ENCODE data around the gene OVAAL.

OVAAL gene

GRCh38 chr1:180611016-180611930, 52.5 kb downstream of the OVAAL start:
- no peak overlapping the region for H2BK5ac ChIP-seq (ENCODE audit: low read depth, low read length, poor library complexity)
- H3K36me3 ChIP-seq (ENCODE audit: control insufficient read depth in 1 of 2, insufficient read depth in 2 of 2, low read length in 2 of 2): no peaks in the 10 kb centered on the region
- no peak overlapping the region for H2AK5ac ChIP-seq (ENCODE audit: low read length)
- no peak overlapping the region for H3K4ac ChIP-seq (ENCODE audit: low read depth, low read length)
- no peak overlapping the region for H2BK12ac ChIP-seq (ENCODE audit: low read length)
- H2AFZ ChIP-seq (ENCODE audit: insufficient read depth, low read length, poor library complexity): no peak overlapping the region
- H3K27me3 ChIP-seq (ENCODE audit: insufficient read depth, low read length): no peaks in the 10 kb centered on the region
- no peaks in the 10 kb centered on the region for H3K79me2 ChIP-seq (ENCODE audit: control insufficient read depth, insufficient read depth, low read length, poor library complexity)
- no peak overlapping the region for H3K27ac ChIP-seq (ENCODE audit: low read depth, low read length)
- H3K79me1 ChIP-seq (ENCODE audit: low read length): no peaks in the 10 kb centered on the region
- no peak overlapping the region for H3K18ac ChIP-seq (ENCODE audit: low read length)
- no peak overlapping the region for H3K4me2 ChIP-seq (ENCODE audit: low read length)
- peaks cover 0 to 7% of the 10 kb centered on the region in 2 experiments for H3K4me1 ChIP-seq (ENCODE audit: control insufficient read depth in 1 of 2, insufficient read depth in 2 of 2, low read length in 2 of 2)
- WGBS (ENCODE audit: extremely low coverage, insufficient coverage, insufficient read length): no CpG with 5 or more reads among the region's 9 CpGs
- no peak overlapping the region for H2BK120ac ChIP-seq (ENCODE audit: insufficient read depth, low read length, poor library complexity)
- H4K91ac ChIP-seq (ENCODE audit: low read depth, low read length): no peak overlapping the region
- no peak overlapping the region for H3K9ac ChIP-seq (ENCODE audit: low read length)
- H3K14ac ChIP-seq (ENCODE audit: low read length): no peak overlapping the region
- no peaks in the 10 kb centered on the region for H3K9me3 ChIP-seq (ENCODE audit: insufficient read depth, low read depth, low read length)
- H4K12ac ChIP-seq (ENCODE audit: low read depth, low read length): no peak overlapping the region
- H3K4me3 ChIP-seq (ENCODE audit: low read depth, low read length): no peak overlapping the region
- DNase-seq: peak in 1 of 2 donors; percentile 51
- no peak overlapping the region for H4K8ac ChIP-seq (ENCODE audit: low read depth, low read length)
- H3K23ac ChIP-seq (ENCODE audit: low read length): no peak overlapping the region

- H3K36me3 ChIP-seq (ENCODE audit: control insufficient read depth in 1 of 2, insufficient read depth in 2 of 2, low read length in 2 of 2): no peaks in the 10 kb centered on the region
- no peak overlapping the region for H2BK5ac ChIP-seq (ENCODE audit: low read depth, low read length, poor library complexity)
- no peak overlapping the region for H2BK12ac ChIP-seq (ENCODE audit: low read length)
- no peaks in the 10 kb centered on the region for H3K9me3 ChIP-seq (ENCODE audit: insufficient read depth, low read depth, low read length)
- H3K79me2 ChIP-seq (ENCODE audit: control insufficient read depth, insufficient read depth, low read length, poor library complexity): no peaks in the 10 kb centered on the region
- DNase-seq: no peak
- H3K79me1 ChIP-seq (ENCODE audit: low read length): no peaks in the 10 kb centered on the region
- H3K23ac ChIP-seq (ENCODE audit: low read length): no peak overlapping the region
- H3K18ac ChIP-seq (ENCODE audit: low read length): no peak overlapping the region
- H3K4me2 ChIP-seq (ENCODE audit: low read length): no peak overlapping the region
- H3K4me3 ChIP-seq (ENCODE audit: low read depth, low read length): no peak overlapping the region
- no peak overlapping the region for H3K14ac ChIP-seq (ENCODE audit: low read length)
- no peak overlapping the region for H4K91ac ChIP-seq (ENCODE audit: low read depth, low read length)
- no peak overlapping the region for H2BK120ac ChIP-seq (ENCODE audit: insufficient read depth, low read length, poor library complexity)
- no peak overlapping the region for H2AFZ ChIP-seq (ENCODE audit: insufficient read depth, low read length, poor library complexity)
- no peak overlapping the region for H3K4ac ChIP-seq (ENCODE audit: low read depth, low read length)
- H3K4me1 ChIP-seq (ENCODE audit: control insufficient read depth in 1 of 2, insufficient read depth in 2 of 2, low read length in 2 of 2): peaks cover 0 to 7% of the 10 kb centered on the region in 2 experiments
- no CpG with 5 or more reads among the region's 1 CpG for WGBS (ENCODE audit: extremely low coverage, insufficient coverage, insufficient read length)
- no peak overlapping the region for H4K8ac ChIP-seq (ENCODE audit: low read depth, low read length)
- H3K9ac ChIP-seq (ENCODE audit: low read length): no peak overlapping the region
- no peak overlapping the region for H4K12ac ChIP-seq (ENCODE audit: low read depth, low read length)
- no peak overlapping the region for H2AK5ac ChIP-seq (ENCODE audit: low read length)
- no peak overlapping the region for H3K27ac ChIP-seq (ENCODE audit: low read depth, low read length)
- H3K27me3 ChIP-seq (ENCODE audit: insufficient read depth, low read length): no peaks in the 10 kb centered on the region
These were observed 53.9 kb downstream of the OVAAL start for GRCh38 chr1:180612632-180613031.

- H3K23ac ChIP-seq (ENCODE audit: low read length): no peak overlapping the region
- H3K9ac ChIP-seq (ENCODE audit: low read length): no peak overlapping the region
- no peak for DNase-seq
- no peak overlapping the region for H4K12ac ChIP-seq (ENCODE audit: low read depth, low read length)
- H3K18ac ChIP-seq (ENCODE audit: low read length): no peak overlapping the region
- H3K4me1 ChIP-seq (ENCODE audit: control insufficient read depth in 1 of 2, insufficient read depth in 2 of 2, low read length in 2 of 2): peaks cover 0 to 7% of the 10 kb centered on the region in 2 experiments
- no peak overlapping the region for H3K14ac ChIP-seq (ENCODE audit: low read length)
- H3K4ac ChIP-seq (ENCODE audit: low read depth, low read length): no peak overlapping the region
- H2AK5ac ChIP-seq (ENCODE audit: low read length): no peak overlapping the region
- H2BK5ac ChIP-seq (ENCODE audit: low read depth, low read length, poor library complexity): no peak overlapping the region
- no peak overlapping the region for H3K4me2 ChIP-seq (ENCODE audit: low read length)
- H4K8ac ChIP-seq (ENCODE audit: low read depth, low read length): no peak overlapping the region
- no CpG with 5 or more reads among the region's 5 CpGs for WGBS (ENCODE audit: extremely low coverage, insufficient coverage, insufficient read length)
- H3K4me3 ChIP-seq (ENCODE audit: low read depth, low read length): no peak overlapping the region
- H3K79me2 ChIP-seq (ENCODE audit: control insufficient read depth, insufficient read depth, low read length, poor library complexity): no peaks in the 10 kb centered on the region
- no peak overlapping the region for H3K27ac ChIP-seq (ENCODE audit: low read depth, low read length)
- H2BK12ac ChIP-seq (ENCODE audit: low read length): no peak overlapping the region
- no peak overlapping the region for H2BK120ac ChIP-seq (ENCODE audit: insufficient read depth, low read length, poor library complexity)
- H3K27me3 ChIP-seq (ENCODE audit: insufficient read depth, low read length): no peaks in the 10 kb centered on the region
- no peaks in the 10 kb centered on the region for H3K36me3 ChIP-seq (ENCODE audit: control insufficient read depth in 1 of 2, insufficient read depth in 2 of 2, low read length in 2 of 2)
- no peaks in the 10 kb centered on the region for H3K9me3 ChIP-seq (ENCODE audit: insufficient read depth, low read depth, low read length)
- H4K91ac ChIP-seq (ENCODE audit: low read depth, low read length): no peak overlapping the region
- no peaks in the 10 kb centered on the region for H3K79me1 ChIP-seq (ENCODE audit: low read length)
- no peak overlapping the region for H2AFZ ChIP-seq (ENCODE audit: insufficient read depth, low read length, poor library complexity)
These were observed 56.0 kb downstream of the OVAAL start for GRCh38 chr1:180614730-180615129.

GRCh38 chr1:180615493-180616290, 56.9 kb downstream of the OVAAL start:
- no peak overlapping the region for H3K18ac ChIP-seq (ENCODE audit: low read length)
- no peak overlapping the region for H3K27ac ChIP-seq (ENCODE audit: low read depth, low read length)

More at GRCh38 chr1:180615493-180616290, 56.9 kb downstream of the OVAAL start:
- H4K12ac ChIP-seq (ENCODE audit: low read depth, low read length): no peak overlapping the region
- H2AK5ac ChIP-seq (ENCODE audit: low read length): no peak overlapping the region
- H4K8ac ChIP-seq (ENCODE audit: low read depth, low read length): no peak overlapping the region
- no peaks in the 10 kb centered on the region for H3K27me3 ChIP-seq (ENCODE audit: insufficient read depth, low read length)
- no peak overlapping the region for H3K4me3 ChIP-seq (ENCODE audit: low read depth, low read length)
- no peak overlapping the region for H3K9ac ChIP-seq (ENCODE audit: low read length)
- H3K14ac ChIP-seq (ENCODE audit: low read length): no peak overlapping the region
- H4K91ac ChIP-seq (ENCODE audit: low read depth, low read length): no peak overlapping the region
- H3K4ac ChIP-seq (ENCODE audit: low read depth, low read length): no peak overlapping the region
- H2BK120ac ChIP-seq (ENCODE audit: insufficient read depth, low read length, poor library complexity): no peak overlapping the region
- H3K4me1 ChIP-seq (ENCODE audit: control insufficient read depth in 1 of 2, insufficient read depth in 2 of 2, low read length in 2 of 2): peaks cover 0 to 1% of the 10 kb centered on the region in 2 experiments
- H2BK12ac ChIP-seq (ENCODE audit: low read length): no peak overlapping the region
- H2BK5ac ChIP-seq (ENCODE audit: low read depth, low read length, poor library complexity): no peak overlapping the region
- no peaks in the 10 kb centered on the region for H3K79me1 ChIP-seq (ENCODE audit: low read length)
- no peak overlapping the region for H3K23ac ChIP-seq (ENCODE audit: low read length)
- no peak for DNase-seq
- H3K79me2 ChIP-seq (ENCODE audit: control insufficient read depth, insufficient read depth, low read length, poor library complexity): no peaks in the 10 kb centered on the region
- no peaks in the 10 kb centered on the region for H3K36me3 ChIP-seq (ENCODE audit: control insufficient read depth in 1 of 2, insufficient read depth in 2 of 2, low read length in 2 of 2)
- H3K9me3 ChIP-seq (ENCODE audit: insufficient read depth, low read depth, low read length): no peaks in the 10 kb centered on the region
- WGBS (ENCODE audit: extremely low coverage, insufficient coverage, insufficient read length): 100% methylated on average over 1 of the region's 8 CpGs
- H2AFZ ChIP-seq (ENCODE audit: insufficient read depth, low read length, poor library complexity): no peak overlapping the region
- no peak overlapping the region for H3K4me2 ChIP-seq (ENCODE audit: low read length)

Data from trophoblast cell (in vitro differentiated cells and primary cell).